Natural killer cell treated with Interleukin-12 subunit alpha and Interleukin-12 subunit beta and Interleukin-15 and Interleukin-18, amount 100 ng/mL, for 72 hours (primary cell): Measurements from ENCODE around the gene FAR1. TPM values are rescaled to one million over a fixed set of nuclear protein-coding genes. Genes with fewer than 3 reads are reported as not detected.

Source experiments
- total RNA-seq, 2 donors: library from RNA; stranded (reverse); gene quantifications; one replicate each; pipeline ENCODE4 v1.2.3, GENCODE V29; 2022

Gene FAR1
- total RNA-seq, 2 donors from 2014 or later: 59.1 to 66.5 TPM

Other genes starting within 250 kb of the FAR1 start
- gene BTBD10, start 205.4 kb upstream of the FAR1 start, total RNA-seq: 10 to 100 TPM; 25.8 to 34.6 TPM
- not detected for gene PTH, start 172.7 kb upstream of the FAR1 start, total RNA-seq